Thyroid gland (tissue), 4 donors: Measurements from ENCODE around the gene PRSS27. TPM values are rescaled to one million over a fixed set of nuclear protein-coding genes. Genes with fewer than 3 reads are reported as not detected.

ENCODE experiments used
- DNase-seq, 2 donors: peaks; one replicate each; pipeline ENCODE4 v3.0.0-alpha.2; 2019
- H3K27ac ChIP-seq, 3 donors: fragments of 200-600 bp; sonication (generic); 1 replicate in 2 of 3; 2 replicates in 1 of 3; pipeline ENCODE4 v1.5.1; 2016 to 2019; ENCODE audit warnings: mild to moderate bottlenecking in 1 of 3, moderate library complexity in 1 of 3
- H3K27me3 ChIP-seq: fragments of 200-600 bp; sonication (generic); one replicate; pipeline ENCODE4 v1.5.1; 2019
- H3K36me3 ChIP-seq, 2 donors: fragments of 200-600 bp; sonication (generic); one replicate each; pipeline ENCODE4 v1.5.1; 2016 to 2019
- H3K4me1 ChIP-seq, 2 donors: fragments of 200-600 bp; sonication (generic); one replicate each; pipeline ENCODE4 v1.5.1; 2017 to 2019
- H3K4me3 ChIP-seq, 3 donors: fragments of 200-600 bp; sonication (generic); replicated peaks in 1 of 3; 1 replicate in 2 of 3; 2 replicates in 1 of 3; pipeline ENCODE4 v1.5.1; 2016; ENCODE audit warnings: mild to moderate bottlenecking in 1 of 3
- H3K9me3 ChIP-seq: fragments of 200-600 bp; sonication (generic); one replicate; pipeline ENCODE4 v1.5.1; 2017
- POLR2A ChIP-seq, 2 donors: fragments of 450-650 bp; IDR thresholded peaks; one replicate each; pipeline ENCODE4 v1.6.1; 2017; ENCODE audit warnings: antibody characterized with exemption in 2 of 2, mild to moderate bottlenecking in 2 of 2, moderate library complexity in 1 of 2
- WGBS, 2 donors: methylation state at CpG; one replicate each; pipeline ENCODE4 v1.1.5; 2017; 5-methylcytosine and 5-hydroxymethylcytosine counted together
- intact Hi-C: fragments of 100-400 bp; cut with DNase I; formaldehyde crosslinking; loops from one replicate; pipeline ENCODE4 v1.15.1; 2023
- total RNA-seq, 4 donors: library from RNA; depleted of rRNA; stranded (reverse); fragments of >200 nt; gene quantifications; one replicate each; pipeline ENCODE4 v1.2.3, GENCODE V29; 2016
- TF ChIP-seq, protein P1 (sequence below), 6 experiments: fragments of 200-600 bp in 3 of 6; fragments of 450-650 bp in 3 of 6; sonication (generic) in 3 of 6; IDR thresholded peaks; one replicate each; pipeline ENCODE4 v1.5.1; 2016 to 2019; ENCODE audit warnings: antibody characterized with exemption in 6 of 6, mild to moderate bottlenecking in 2 of 6, inconsistent platforms in 1 of 6, moderate library complexity in 1 of 6

Gene PRSS27
- total RNA-seq, 4 donors from 2014 or later: 1.1 to 1.5 (median 1.1) TPM; not detected in 1

DNA sequence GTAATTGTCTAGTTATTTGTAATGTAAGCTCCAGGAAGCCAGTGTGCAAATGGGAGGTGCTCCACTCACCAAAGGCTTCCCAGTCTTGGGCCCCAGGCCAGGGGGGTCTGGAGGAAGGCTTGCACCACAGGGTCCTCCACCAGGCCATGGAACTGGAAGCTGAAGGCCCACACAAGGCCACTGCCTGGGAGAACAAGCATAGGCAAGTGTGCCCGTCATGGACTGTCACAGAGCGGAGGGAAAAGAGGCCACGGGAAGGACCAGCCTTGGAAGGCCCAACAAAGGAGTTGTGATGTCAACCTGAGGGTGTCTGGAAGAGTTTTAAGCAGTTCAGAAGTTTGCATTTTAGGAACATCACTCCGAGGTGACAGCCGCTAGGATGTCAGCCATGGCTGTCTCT is 29.5 kb upstream of the PRSS27 start:
- H3K4me1 ChIP-seq: peaks cover 15 to 19% of the 10 kb centered on the region in 2 donors
- H3K27ac ChIP-seq: no peak overlapping the region
- WGBS, 2 donors: 98 to 99% methylated on average over 5 of the region's 5 CpGs
- H3K27me3 ChIP-seq: no peaks in the 10 kb centered on the region
- H3K9me3 ChIP-seq: no peaks in the 10 kb centered on the region
- intact Hi-C loops: no loop called here
- TF ChIP-seq, protein P1, sequence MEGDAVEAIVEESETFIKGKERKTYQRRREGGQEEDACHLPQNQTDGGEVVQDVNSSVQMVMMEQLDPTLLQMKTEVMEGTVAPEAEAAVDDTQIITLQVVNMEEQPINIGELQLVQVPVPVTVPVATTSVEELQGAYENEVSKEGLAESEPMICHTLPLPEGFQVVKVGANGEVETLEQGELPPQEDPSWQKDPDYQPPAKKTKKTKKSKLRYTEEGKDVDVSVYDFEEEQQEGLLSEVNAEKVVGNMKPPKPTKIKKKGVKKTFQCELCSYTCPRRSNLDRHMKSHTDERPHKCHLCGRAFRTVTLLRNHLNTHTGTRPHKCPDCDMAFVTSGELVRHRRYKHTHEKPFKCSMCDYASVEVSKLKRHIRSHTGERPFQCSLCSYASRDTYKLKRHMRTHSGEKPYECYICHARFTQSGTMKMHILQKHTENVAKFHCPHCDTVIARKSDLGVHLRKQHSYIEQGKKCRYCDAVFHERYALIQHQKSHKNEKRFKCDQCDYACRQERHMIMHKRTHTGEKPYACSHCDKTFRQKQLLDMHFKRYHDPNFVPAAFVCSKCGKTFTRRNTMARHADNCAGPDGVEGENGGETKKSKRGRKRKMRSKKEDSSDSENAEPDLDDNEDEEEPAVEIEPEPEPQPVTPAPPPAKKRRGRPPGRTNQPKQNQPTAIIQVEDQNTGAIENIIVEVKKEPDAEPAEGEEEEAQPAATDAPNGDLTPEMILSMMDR (IDR thresholded peaks at IDR 0.05): no peak
- TF ChIP-seq POLR2A (IDR thresholded peaks at IDR 0.05): no peak
- no peak overlapping the region for H3K4me3 ChIP-seq
- DNase-seq: no peak
- H3K36me3 ChIP-seq: no peaks in the 10 kb centered on the region

DNA sequence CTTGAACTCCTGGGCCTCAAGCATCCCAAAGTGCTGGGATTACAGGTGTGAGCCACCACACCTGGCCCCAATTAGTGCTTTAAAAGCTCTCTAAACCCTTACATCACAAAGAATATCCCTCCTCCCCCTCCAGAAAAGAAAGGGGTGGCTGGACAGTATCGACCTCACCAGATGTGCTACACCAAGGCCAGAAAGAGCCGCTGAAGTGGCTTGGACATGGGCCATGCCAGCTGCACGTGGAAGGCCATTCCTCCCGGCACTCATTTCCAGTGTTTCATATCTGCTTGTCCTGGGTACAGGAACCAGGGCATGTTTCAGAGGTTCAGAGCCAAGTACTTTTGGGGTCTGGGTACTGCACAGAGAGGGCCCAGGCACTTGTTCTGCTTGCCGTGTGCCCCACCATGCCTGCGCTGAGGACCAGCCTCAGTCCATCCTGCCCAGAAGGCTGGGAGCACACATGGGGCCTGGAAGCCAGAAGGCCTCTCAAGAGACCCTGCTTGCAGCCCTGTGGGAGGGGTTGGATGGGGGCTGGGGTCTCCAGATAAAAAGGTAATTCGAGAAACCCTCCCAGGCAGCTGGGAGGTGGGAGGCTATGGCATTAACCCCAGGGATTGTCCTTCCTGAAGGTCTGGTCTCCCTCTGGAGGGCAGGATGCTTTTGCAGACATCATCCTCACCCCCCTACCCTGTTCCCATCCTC is 28.9 kb upstream of the PRSS27 start:
- no peak for DNase-seq

GRCh38 chr16:2745961-2746360 is 25.9 kb upstream of the PRSS27 start:
- DNase-seq: no peak
- Histone ChIP-seq H3K36me3 (no peaks in the 10 kb centered on the region), H3K27me3 (no peaks in the 10 kb centered on the region), H3K27ac (no peak overlapping the region), H3K4me1 (no peaks in the 10 kb centered on the region), H3K9me3 (no peaks in the 10 kb centered on the region), H3K4me3 (no peak overlapping the region)
- intact Hi-C loops: no loop called here
- WGBS, 2 donors: 85 to 87% methylated on average over 9 of the region's 9 CpGs
- TF ChIP-seq, protein P1 (IDR thresholded peaks at IDR 0.05): no peak
- TF ChIP-seq POLR2A (IDR thresholded peaks at IDR 0.05): no peak

More for the DNA sequence above, 28.9 kb upstream of the PRSS27 start:
- H3K9me3 ChIP-seq: no peaks in the 10 kb centered on the region
- H3K4me1 ChIP-seq: peaks cover 9 to 13% of the 10 kb centered on the region in 2 donors
- intact Hi-C loops: no loop called here
- TF ChIP-seq, protein P1 (IDR thresholded peaks at IDR 0.05): no peak
- TF ChIP-seq POLR2A (IDR thresholded peaks at IDR 0.05): no peak
- WGBS, 2 donors: 81 to 90% methylated on average over 5 of the region's 7 CpGs
- H3K27ac ChIP-seq: no peak overlapping the region
- H3K4me3 ChIP-seq: no peak overlapping the region
- H3K27me3 ChIP-seq: no peaks in the 10 kb centered on the region
- no peaks in the 10 kb centered on the region for H3K36me3 ChIP-seq

DNA sequence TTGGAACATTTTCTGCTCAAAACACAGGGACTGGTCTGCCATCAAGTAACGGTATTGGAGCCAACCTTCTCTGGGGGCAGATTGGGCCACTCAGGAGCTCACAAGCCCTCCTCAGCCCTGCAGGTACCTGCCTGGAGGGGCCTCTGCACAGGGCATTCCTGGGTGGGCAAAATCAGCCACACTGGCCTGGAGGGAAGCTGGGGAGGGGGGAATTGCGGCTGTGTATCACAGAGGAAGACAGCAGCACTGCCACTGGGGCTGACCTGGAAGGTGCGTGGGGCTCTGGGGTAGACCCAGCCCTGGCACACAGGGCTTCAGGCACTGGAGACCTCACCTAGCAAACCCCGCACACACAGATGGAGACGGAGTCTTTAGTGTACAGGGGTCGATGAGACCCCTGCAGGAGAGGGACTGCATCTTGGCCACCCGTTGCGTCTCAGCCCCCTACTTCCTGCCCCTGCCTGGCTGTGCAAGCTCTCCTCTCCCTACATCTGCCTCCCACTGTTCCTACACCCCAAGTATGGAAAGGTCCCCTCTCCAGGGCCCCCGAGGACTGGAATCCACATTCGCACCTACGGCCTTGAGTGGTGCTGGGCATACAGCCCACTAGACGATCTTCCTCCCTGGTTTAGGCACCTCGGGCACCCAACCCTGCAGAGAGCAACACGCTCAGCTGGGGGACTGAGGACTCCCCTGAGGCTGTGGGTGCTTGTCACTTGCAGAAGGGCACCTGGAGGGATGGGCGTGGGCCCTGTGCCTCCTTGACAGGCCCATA is 25.3 kb upstream of the PRSS27 start:
- no peak for TF ChIP-seq POLR2A (IDR thresholded peaks at IDR 0.05)
- TF ChIP-seq, protein P1 (IDR thresholded peaks at IDR 0.05): no peak
- intact Hi-C loops: no loop called here
- H3K36me3 ChIP-seq: no peaks in the 10 kb centered on the region
- H3K27ac ChIP-seq: no peak overlapping the region
- no peaks in the 10 kb centered on the region for H3K4me1 ChIP-seq
- H3K9me3 ChIP-seq: no peaks in the 10 kb centered on the region
- 56 to 64% methylated on average over 13 of the region's 15 CpGs for WGBS, 2 donors
- H3K27me3 ChIP-seq: no peaks in the 10 kb centered on the region
- no peak for DNase-seq
- H3K4me3 ChIP-seq: no peak overlapping the region

GRCh38 chr16:2744711-2745110 is 24.7 kb upstream of the PRSS27 start:
- H3K4me3 ChIP-seq: no peak overlapping the region
- no peak overlapping the region for H3K27ac ChIP-seq
- H3K9me3 ChIP-seq: no peaks in the 10 kb centered on the region
- intact Hi-C loops: no loop called here
- no peak for TF ChIP-seq POLR2A (IDR thresholded peaks at IDR 0.05)
- TF ChIP-seq, protein P1 (IDR thresholded peaks at IDR 0.05): no peak
- 82 to 86% methylated on average over 6 of the region's 6 CpGs for WGBS, 2 donors
- no peak for DNase-seq
- no peaks in the 10 kb centered on the region for H3K27me3 ChIP-seq
- H3K36me3 ChIP-seq: no peaks in the 10 kb centered on the region
- H3K4me1 ChIP-seq: no peaks in the 10 kb centered on the region
